SK-N-SH (cell line): ENCODE measurements around the gene FHIP1B. TPM values are rescaled to one million over a fixed set of nuclear protein-coding genes. Genes with fewer than 3 reads are reported as not detected.
"Not testable (repeated sequence)": the region's sequence is repeated elsewhere in the genome, so short reads cannot be mapped to it uniquely, and the experiment has no call there.

Experiments used
- CTCF ChIA-PET: fragments of 300-600, 350-600 bp; formaldehyde crosslinking; extraction: SDS; loops from one replicate; lab custom pipeline; 2021; lab: Yijun Ruan, JAX
- POLR2A ChIA-PET: fragments of 350-600 bp; sonication (Branson Sonifier 250); formaldehyde crosslinking; extraction: SDS; loops from one replicate; lab custom pipeline; 2020; ENCODE audit warnings: antibody characterized with exemption, inconsistent platforms; lab: Yijun Ruan, JAX
- DNase-seq: peaks from one replicate; pipeline ENCODE4 v3.0.0; 2012
- H2AFZ ChIP-seq: fragments of 200-600 bp; sonication (generic); 2 replicates; pipeline ENCODE4 v1.8.1; 2016; ENCODE audit warnings: antibody characterized with exemption, mild to moderate bottlenecking, low read depth
- H3F3A ChIP-seq: fragments of 200-600 bp; sonication (generic); replicated peaks from 2 replicates; pipeline ENCODE3; 2016; ENCODE audit warnings: antibody characterized with exemption, mild to moderate bottlenecking; ENCODE audit not compliant: insufficient read depth
- H3K27ac ChIP-seq, 2 experiments: fragments of 200-500 bp in 1 of 2; fragments of 200-600 bp in 1 of 2; sonication (Bioruptor generic) in 1 of 2; sonication (generic), shearing (Covaris generic) in 1 of 2; 2 replicates each; pipeline versions ENCODE4 v1.5.1 to v1.6.1; 2014 to 2016; ENCODE audit warnings: low read depth in 2 of 2, inconsistent platforms in 1 of 2, low read length in 1 of 2, mild to moderate bottlenecking in 1 of 2, mixed read lengths in 1 of 2
- H3K27me3 ChIP-seq: fragments of 200-600 bp; sonication (generic), shearing (Covaris generic); 2 replicates; pipeline ENCODE4 v1.6.1; 2016; ENCODE audit warnings: mixed run types; ENCODE audit not compliant: insufficient read depth
- H3K36me3 ChIP-seq, 2 experiments: fragments of 200-500 bp in 1 of 2; fragments of 200-600 bp in 1 of 2; sonication (Bioruptor generic) in 1 of 2; sonication (generic) in 1 of 2; replicated peaks in 1 of 2; 2 replicates each; pipeline versions ENCODE3 to v1.5.1; 2014 to 2016; ENCODE audit warnings: low read length in 1 of 2, mild to moderate bottlenecking in 1 of 2; ENCODE audit not compliant: insufficient read depth in 2 of 2, control insufficient read depth in 1 of 2
- H3K4me1 ChIP-seq, 2 experiments: fragments of 200-500 bp in 1 of 2; fragments of 200-600 bp in 1 of 2; sonication (Bioruptor generic) in 1 of 2; sonication (generic), shearing (Covaris generic) in 1 of 2; 2 replicates each; pipeline versions ENCODE4 v1.5.1 to v1.6.1; 2014 to 2016; ENCODE audit warnings: low read depth in 1 of 2, low read length in 1 of 2, mixed run types in 1 of 2; ENCODE audit not compliant: insufficient read depth in 2 of 2, control insufficient read depth in 1 of 2
- H3K4me2 ChIP-seq: fragments of 200-600 bp; sonication (generic), shearing (Covaris generic); 2 replicates; pipeline ENCODE4 v1.6.1; 2017; ENCODE audit warnings: mixed run types
- H3K4me3 ChIP-seq, 2 experiments: fragments of 200-500 bp in 1 of 2; fragments of 200-600 bp in 1 of 2; sonication (Bioruptor generic) in 1 of 2; sonication (generic), shearing (Covaris generic) in 1 of 2; 2 replicates each; pipeline versions ENCODE4 v1.5.1 to v1.8.1; 2014 to 2016; ENCODE audit warnings: low read depth in 2 of 2, inconsistent platforms in 1 of 2, low read length in 1 of 2, mild to moderate bottlenecking in 1 of 2, mixed read lengths in 1 of 2, moderate library complexity in 1 of 2
- H3K79me2 ChIP-seq: fragments of 200-600 bp; sonication (generic); 2 replicates; pipeline ENCODE4 v1.8.1; 2017; ENCODE audit warnings: mild to moderate bottlenecking; ENCODE audit not compliant: insufficient read depth
- H3K9ac ChIP-seq: fragments of 200-600 bp; sonication (generic); 2 replicates; pipeline ENCODE4 v1.6.1; 2017; ENCODE audit warnings: mixed run types
- H3K9me2 ChIP-seq: fragments of 200-600 bp; sonication (generic); 2 replicates; pipeline ENCODE4 v1.6.1; 2017; ENCODE audit warnings: mixed run types
- H3K9me3 ChIP-seq: fragments of 200-600 bp; sonication (generic); 2 replicates; pipeline ENCODE4 v1.6.1; 2017; ENCODE audit warnings: mixed run types, mild to moderate bottlenecking, moderate library complexity
- H4K20me1 ChIP-seq: fragments of 200-600 bp; sonication (generic); 2 replicates; pipeline ENCODE4 v1.6.1; 2017; ENCODE audit warnings: mild to moderate bottlenecking, mixed run types; ENCODE audit not compliant: insufficient read depth
- CHD2 ChIP-seq: fragments of 150-350 bp; IDR thresholded peaks from 2 replicates; pipeline ENCODE4 v1.6.1; 2018; ENCODE audit warnings: low read length; ENCODE audit not compliant: partially characterized antibody
- ELF1 ChIP-seq: IDR thresholded peaks from 2 replicates; pipeline ENCODE4 v1.4.0; 2012
- FOXJ3 ChIP-seq: sonication (generic); formaldehyde crosslinking; IDR thresholded peaks from 2 replicates; pipeline ENCODE4 v1.5.1; 2020; ENCODE audit warnings: mild to moderate bottlenecking, missing genetic modification reagents
- FOXM1 ChIP-seq: IDR thresholded peaks from 2 replicates; pipeline ENCODE4 v1.4.0; 2012; ENCODE audit warnings: low read depth, mild to moderate bottlenecking
- GABPA ChIP-seq: IDR thresholded peaks from 2 replicates; pipeline ENCODE4 v1.4.0; 2012; ENCODE audit warnings: low read depth, mild to moderate bottlenecking
- JUND ChIP-seq: IDR thresholded peaks from 2 replicates; pipeline ENCODE4 v1.4.0; 2012
- MXI1 ChIP-seq: IDR thresholded peaks from 2 replicates; pipeline ENCODE4 v1.6.1; 2012; ENCODE audit warnings: mild to moderate bottlenecking, low read depth, low read length, improper control_type of control experiment
- NFIC ChIP-seq: IDR thresholded peaks from 2 replicates; pipeline ENCODE4 v1.4.0; 2012; ENCODE audit warnings: borderline replicate concordance
- NRF1 ChIP-seq: IDR thresholded peaks from 2 replicates; pipeline ENCODE4 v1.6.1; 2012; ENCODE audit warnings: low read depth, mild to moderate bottlenecking, low read length
- PBX3 ChIP-seq: IDR thresholded peaks from 2 replicates; pipeline ENCODE4; 2012
- POLR2AphosphoS5 ChIP-seq: IDR thresholded peaks from 2 replicates; pipeline ENCODE4 v1.6.1; 2012; ENCODE audit warnings: low read depth, low read length
- REST ChIP-seq: IDR thresholded peaks from 2 replicates; pipeline ENCODE4 v1.6.1; 2012; ENCODE audit warnings: mild to moderate bottlenecking, low read depth, low read length, moderate library complexity
- RFX5 ChIP-seq: IDR thresholded peaks from 2 replicates; pipeline ENCODE4 v1.6.1; 2012; ENCODE audit warnings: mild to moderate bottlenecking, improper control_type of control experiment, low read length
- SIN3A ChIP-seq: IDR thresholded peaks from 2 replicates; pipeline ENCODE4 v1.6.1; 2012; ENCODE audit warnings: low read depth, mild to moderate bottlenecking, low read length, moderate library complexity, borderline replicate concordance
- SMC3 ChIP-seq: IDR thresholded peaks from 2 replicates; pipeline ENCODE4 v1.6.1; 2012; ENCODE audit warnings: low read depth, low read length, improper control_type of control experiment
- TAF1 ChIP-seq: IDR thresholded peaks from 2 replicates; pipeline ENCODE4 v1.6.1; 2012; ENCODE audit warnings: low read depth, mild to moderate bottlenecking, low read length, moderate library complexity, borderline replicate concordance
- TCF12 ChIP-seq: IDR thresholded peaks from 2 replicates; pipeline ENCODE4 v1.4.0; 2012
- TEAD4 ChIP-seq: IDR thresholded peaks from 2 replicates; pipeline ENCODE4 v1.4.0; 2012; ENCODE audit warnings: mild to moderate bottlenecking, borderline replicate concordance; ENCODE audit not compliant: insufficient read depth
- USF1 ChIP-seq: IDR thresholded peaks from 2 replicates; pipeline ENCODE4 v1.4.0; 2012; ENCODE audit warnings: low read depth, borderline replicate concordance
- YY1 ChIP-seq: IDR thresholded peaks from 2 replicates; pipeline ENCODE4 v1.4.0; 2012; ENCODE audit warnings: low read depth, mild to moderate bottlenecking
- WGBS: methylation state at CpG from one replicate; pipeline ENCODE4 v1.1.6; 2017; ENCODE audit warnings: low lambda C conversion rate; 5-methylcytosine and 5-hydroxymethylcytosine counted together
- polyA plus RNA-seq, 3 experiments: library from polyadenylated mRNA; depleted of rRNA; stranded (reverse); fragments of >200 nt; gene quantifications; 2 replicates each; pipeline ENCODE4 v1.2.3, GENCODE V29; 2012

FHIP1B gene
- polyA plus RNA-seq, 1 of the 3 experiments (the other 2 are of a cell fraction), result 26.3 TPM

- no peak for DNase-seq
- Histone ChIP-seq H4K20me1 (no peaks in the 10 kb centered on the region), H3K27me3 (peaks cover 46% of the 10 kb centered on the region; the same call in 1 of the 2 replicates), H3K27ac (no peak overlapping the region), H3K79me2 (no peaks in the 10 kb centered on the region), H3K9me3 (no peaks in the 10 kb centered on the region), H3K9me2 (no peaks in the 10 kb centered on the region), H3K4me3 (no peak overlapping the region), H3K36me3 (no peaks in the 10 kb centered on the region), H3K4me1 (no peaks in the 10 kb centered on the region), H2AFZ (no peak overlapping the region), H3F3A (no peaks in the 10 kb centered on the region), H3K4me2 (no peak overlapping the region), H3K9ac (no peak overlapping the region)
- WGBS, result 11% methylated on average over 4 of the region's 4 CpGs
- no peak for TF ChIP-seq PBX3
- no peak for TF ChIP-seq FOXJ3 (CRISPR knock-in tag)
- no peak for TF ChIP-seq ELF1
- TF ChIP-seq YY1, result no peak
- no peak for TF ChIP-seq NRF1
- ChIA-PET CTCF (interaction anchor here (1.5 to 1.6 kb wide), 3 partner anchors 10 to 23 kb away, joined by 4 to 7 read pairs (median 4); no protein-coding TSS in a partner anchor), POLR2A (no interaction called here)
These were observed 49.1 kb upstream of the FHIP1B start for GRCh38 chr11:6283453-6284023.

- H2AFZ ChIP-seq, H3K9me2 ChIP-seq, H3K79me2 ChIP-seq, H3K9ac ChIP-seq, H3K27ac ChIP-seq, CTCF ChIA-PET, DNase-seq, H3K9me3 ChIP-seq, H3F3A ChIP-seq, H3K4me3 ChIP-seq, H3K36me3 ChIP-seq, H3K4me2 ChIP-seq, H4K20me1 ChIP-seq, POLR2A ChIA-PET, H3K4me1 ChIP-seq: not testable (repeated sequence)
- WGBS, result 55% methylated on average over 7 of the region's 7 CpGs
- H3K27me3 ChIP-seq, result peaks cover 47% of the 10 kb centered on the region; the same call in 1 of the 2 replicates
These were observed 46.4 kb upstream of the FHIP1B start for GRCh38 chr11:6280809-6281208.

GRCh38 chr11:6273188-6273587, 38.8 kb upstream of the FHIP1B start:
- Histone ChIP-seq H3K4me2 (no peak overlapping the region), H3K4me3 (no peak overlapping the region), H3K9ac (no peak overlapping the region), H3K9me2 (no peaks in the 10 kb centered on the region), H3K9me3 (no peaks in the 10 kb centered on the region), H4K20me1 (no peaks in the 10 kb centered on the region), H3K79me2 (no peaks in the 10 kb centered on the region), H3K27ac (no peak overlapping the region), H3K27me3 (peaks cover 7% of the 10 kb centered on the region; the same call in 1 of the 2 replicates), H3K36me3 (no peaks in the 10 kb centered on the region), H3F3A (no peaks in the 10 kb centered on the region), H2AFZ (no peak overlapping the region), H3K4me1 (no peaks in the 10 kb centered on the region; a peak in 1 of 4 replicates)
- ChIA-PET POLR2A (no interaction called here), CTCF (interaction anchor here (0.9 to 1.4 kb wide), 5 partner anchors 10 to 89 kb away, joined by 3 to 7 read pairs (median 4); no protein-coding TSS in a partner anchor)
- WGBS, result 4% methylated on average over 4 of the region's 4 CpGs
- TF ChIP-seq FOXM1, result no peak
- no peak for TF ChIP-seq SMC3
- TF ChIP-seq RFX5, result no peak
- TF ChIP-seq POLR2AphosphoS5, result no peak
- no peak for TF ChIP-seq MXI1
- TF ChIP-seq JUND, result no peak
- TF ChIP-seq TCF12, result no peak
- TF ChIP-seq USF1, result no peak
- TF ChIP-seq TAF1, result no peak
- no peak for TF ChIP-seq REST
- TF ChIP-seq TEAD4, result no peak
- TF ChIP-seq GABPA, result no peak
- TF ChIP-seq CHD2, result no peak
- TF ChIP-seq NFIC, result no peak
- no peak for TF ChIP-seq SIN3A
- no peak for DNase-seq
